ENCODE data around the gene RASGRP3. TPM values are rescaled to one million over a fixed set of nuclear protein-coding genes. Genes with fewer than 3 reads are reported as not detected.

The RASGRP3 gene
- total and polyA plus RNA-seq, 2 of the 13 experiments (the other 11 are each of a cell fraction or from before 2014, with no cell fraction given), result 0.01 TPM; not detected in 1

GRCh38 chr2:33528441-33528950, 52.0 kb downstream of the RASGRP3 start (continued):
- no peak for TF ChIP-seq ATF5 (CRISPR knock-in tag; IDR thresholded peaks at IDR 0.05; ENCODE audit: low read depth)
- TF ChIP-seq EP300 (IDR thresholded peaks at IDR 0.05; ENCODE audit: low read depth in 2 of 2, low read length in 2 of 2), result no peak
- TF ChIP-seq EP300 (CRISPR knock-in tag; IDR thresholded peaks at IDR 0.05; ENCODE audit: borderline replicate concordance), result no peak
- no peak for TF ChIP-seq ZNF264 (CRISPR knock-in tag; IDR thresholded peaks at IDR 0.05)
- TF ChIP-seq RARA (CRISPR knock-in tag; IDR thresholded peaks at IDR 0.05), result no peak
- no peak for TF ChIP-seq CBX2 (IDR thresholded peaks at IDR 0.05; ENCODE audit: low read depth, low read length)
- no peak for TF ChIP-seq CBX2 (CRISPR knock-in tag; IDR thresholded peaks at IDR 0.05; ENCODE audit: low read depth)

GRCh38 chr2:33529771-33530481, 53.5 kb downstream of the RASGRP3 start:
- FAIRE-seq (no peak), ATAC-seq (peak; percentile 36; the same call in 1 of the 3 replicates), DNase-seq (ENCODE audit: low spot score) (no peak)
- no TSS peak for BruUV-seq (replicated peaks)
- Histone ChIP-seq H3K9me3 (ENCODE audit: low read length) (no peaks in the 10 kb centered on the region), H3K9ac (ENCODE audit: insufficient read depth, low read depth, low read length) (no peak overlapping the region), H3K79me2 (ENCODE audit: insufficient read depth, low read length) (no peaks in the 10 kb centered on the region), H3K27me3 (ENCODE audit: control insufficient read depth in 1 of 2, insufficient read depth in 2 of 2, low read length in 2 of 2) (no peaks in the 10 kb centered on the region; a peak in 1 of 5 replicates), H2AFZ (ENCODE audit: low read length) (no peak overlapping the region), H3K27ac (ENCODE audit: extremely low read length, insufficient read depth, low read length) (no peak overlapping the region), H4K20me1 (ENCODE audit: insufficient read depth, low read length) (no peaks in the 10 kb centered on the region), H3K4me1 (ENCODE audit: insufficient read depth, low read length) (no peaks in the 10 kb centered on the region), H3K4me2 (ENCODE audit: low read depth, low read length) (no peak overlapping the region), H3K4me3 (replicated peaks in 1 of 3; ENCODE audit: insufficient read depth in 1 of 3, low read depth in 2 of 3, low read length in 3 of 3) (no peak overlapping the region), H3K36me3 (replicated peaks in 1 of 2; ENCODE audit: control insufficient read depth in 1 of 2, insufficient read depth in 2 of 2, low read length in 2 of 2) (no peaks in the 10 kb centered on the region)
- WGBS (ENCODE audit: low lambda C conversion rate), result 45% methylated on average over 6 of the region's 6 CpGs
- POLR2A ChIA-PET, result no interaction called here
- TF ChIP-seq YY1 (IDR thresholded peaks at IDR 0.05; ENCODE audit: insufficient read depth, insufficient replicate concordance, low read depth, low read length) (peak; percentile 38), ZMAT5 (CRISPR knock-in tag; IDR thresholded peaks at IDR 0.05; ENCODE audit: borderline replicate concordance, low read depth) (no peak)
- CTCF ChIA-PET (ENCODE audit: low intra/inter-chr PET ratio, low total read pairs), result no interaction called here
- intact Hi-C loops (cut with micrococcal nuclease; ENCODE audit: unreplicated experiment), result no loop called here
- in situ Hi-C loops (cut with HindIII; ENCODE audit: extremely low pct_ligation_motif_present, low pct_unique_long_range_greater_than_20kb), result no loop called here
